ENCODE data around the gene ZNF438. TPM values are rescaled to one million over a fixed set of nuclear protein-coding genes. Genes with fewer than 3 reads are reported as not detected.

The ZNF438 gene
- total and polyA plus RNA-seq, 2 of the 4 experiments (the other 2 are of a cell fraction) = 1.8 to 2.9 TPM

- no peak overlapping the region for H3K56ac ChIP-seq (ENCODE audit: extremely low read depth, insufficient read depth, low read length)
- H4K20me1 ChIP-seq (ENCODE audit: insufficient read depth, low read length) = no peaks in the 10 kb centered on the region
- no peak overlapping the region for H4K91ac ChIP-seq (ENCODE audit: insufficient read depth, low read depth, low read length)
- H3K14ac ChIP-seq (replicated peaks; ENCODE audit: low read depth, low read length) = no peak overlapping the region
- H3K9ac ChIP-seq (ENCODE audit: low read depth, low read length) = no peak overlapping the region
- dilution Hi-C loops (cut with HindIII; ENCODE audit: low sequenced_read_pairs, unreplicated experiment) (no loop called here), in situ Hi-C loops (cut with MboI; ENCODE audit: low sequenced_read_pairs) (no loop called here), intact Hi-C loops (cut with micrococcal nuclease) (no loop called here)
- ChIA-PET CTCF (interaction anchor here (0.6 kb wide), 1 partner anchor 15 kb away, joined by 3 read pairs; no protein-coding TSS in a partner anchor), POLR2A (ENCODE audit: unreplicated experiment) (no interaction called here)
- no peak overlapping the region; the same call in 1 of the 2 replicates for H4K5ac ChIP-seq (ENCODE audit: low read depth, low read length)
- WGBS, 2 experiments (ENCODE audit: extremely low coverage in 2 of 2, insufficient read length in 1 of 2) = no CpG with 5 or more reads among the region's 3 CpGs
- H3K36me3 ChIP-seq (ENCODE audit: control insufficient read depth, insufficient read depth, low read length) = no peaks in the 10 kb centered on the region
- H2BK5ac ChIP-seq (ENCODE audit: low read depth, low read length, poor library complexity, severe bottlenecking) = no peak overlapping the region
- H3K27me3 ChIP-seq (ENCODE audit: control insufficient read depth, insufficient read depth, low read length) = no peaks in the 10 kb centered on the region
- BruUV-seq (replicated peaks) = no TSS peak
- H3K23ac ChIP-seq (ENCODE audit: low read depth, low read length) = no peak overlapping the region
- no peak overlapping the region for H2BK120ac ChIP-seq (ENCODE audit: low read depth, low read length)
- no peaks in the 10 kb centered on the region for H3K9me3 ChIP-seq (ENCODE audit: control insufficient read depth, insufficient read depth, low read length)
- no peaks in the 10 kb centered on the region for H3K4me1 ChIP-seq (ENCODE audit: control insufficient read depth, insufficient read depth, low read length)
- 0 out of 2 replicates have a peak, but pooled peaks have one; percentile 34 for TF ChIP-seq NFE2L2 (IDR thresholded peaks at IDR 0.05; ENCODE audit: low read depth, low read length)
- no peak for TF ChIP-seq MXI1 (IDR thresholded peaks at IDR 0.05; ENCODE audit: borderline replicate concordance, low read depth, low read length)
- TF ChIP-seq SMC3 (IDR thresholded peaks at IDR 0.05; ENCODE audit: low read depth, low read length) = no peak
- TF ChIP-seq MAZ (IDR thresholded peaks at IDR 0.05; ENCODE audit: borderline replicate concordance, low read depth, low read length) = no peak
- TF ChIP-seq BHLHE40 (IDR thresholded peaks at IDR 0.05; ENCODE audit: low read depth, low read length) = no peak
- no peak for TF ChIP-seq CHD1 (IDR thresholded peaks at IDR 0.05; ENCODE audit: low read depth, low read length)
- H4K8ac ChIP-seq (ENCODE audit: low read depth in 2 of 2, low read length in 2 of 2) = no peak overlapping the region
- H3K4ac ChIP-seq (ENCODE audit: low read depth, low read length) = no peak overlapping the region
- H3K4me3 ChIP-seq (ENCODE audit: insufficient read depth, low read depth, low read length) = no peak overlapping the region
- no peaks in the 10 kb centered on the region; the same call in 1 of the 2 replicates for H3K9me1 ChIP-seq (ENCODE audit: insufficient read depth, low read length)
- ATAC-seq (ENCODE audit: low read depth) (no peak), DNase-seq (no peak)
- no peaks in the 10 kb centered on the region for H3K79me1 ChIP-seq (ENCODE audit: low read depth in 1 of 2, low read length in 2 of 2)
- H3K4me2 ChIP-seq (ENCODE audit: low read depth, low read length) = no peak overlapping the region
- no peak overlapping the region for H2BK15ac ChIP-seq (ENCODE audit: low read depth, low read length)
- H2BK20ac ChIP-seq (ENCODE audit: low read depth, low read length) = no peak overlapping the region; the same call in 1 of the 2 replicates
- no peak overlapping the region for H3K27ac ChIP-seq (ENCODE audit: insufficient read depth, low read length)
- H2AFZ ChIP-seq (replicated peaks; ENCODE audit: low read length, poor library complexity) = no peak overlapping the region
- H2AK5ac ChIP-seq (ENCODE audit: low read depth, low read length) = no peak overlapping the region
- H3K18ac ChIP-seq (ENCODE audit: low read depth, low read length) = no peak overlapping the region
- H2AK9ac ChIP-seq (replicated peaks; ENCODE audit: low read depth, low read length, poor library complexity) = no peak overlapping the region
Measured at GRCh38 chr10:30917067-30917466, 114.6 kb downstream of the ZNF438 start.
